ENCODE data around the gene P3H1. TPM values are rescaled to one million over a fixed set of nuclear protein-coding genes. Genes with fewer than 3 reads are reported as not detected.
"Not testable (repeated sequence)": the region's sequence is repeated elsewhere in the genome, so short reads cannot be mapped to it uniquely, and the experiment has no call there.

The P3H1 gene
- total RNA-seq, 1 donor from 2014 or later: 41.9 TPM

GRCh38 chr1:42773420-42773819 lies 6.6 kb upstream of the P3H1 start:
- no peak for DNase-seq (ENCODE audit: low spot score)

GRCh38 chr1:42769811-42770210 lies 3.0 kb upstream of the P3H1 start:
- no peak for DNase-seq (ENCODE audit: low spot score)

- DNase-seq (ENCODE audit: low spot score): no peak
These were observed 1.3 kb upstream of the P3H1 start for GRCh38 chr1:42768172-42768571.

GRCh38 chr1:42767510-42768000 lies 727 bp upstream of the P3H1 start:
- DNase-seq (ENCODE audit: low spot score): no peak

- DNase-seq (ENCODE audit: low spot score): peak; percentile 20
These were observed 742 bp downstream of the P3H1 start for GRCh38 chr1:42765832-42766740.

GRCh38 chr1:42765269-42765668 lies 1.6 kb downstream of the P3H1 start:
- no peak for DNase-seq (ENCODE audit: low spot score)

- DNase-seq (ENCODE audit: low spot score): no peak
These were observed 4.6 kb downstream of the P3H1 start for GRCh38 chr1:42762269-42762668.

- no peak for DNase-seq (ENCODE audit: low spot score)
These were observed 5.3 kb downstream of the P3H1 start for GRCh38 chr1:42761567-42761966.

- no peak for DNase-seq (ENCODE audit: low spot score)
These were observed 7.7 kb downstream of the P3H1 start for GRCh38 chr1:42759114-42759513.

- no peak for DNase-seq (ENCODE audit: low spot score)
These were observed 8.2 kb downstream of the P3H1 start for GRCh38 chr1:42758641-42759040.

GRCh38 chr1:42757892-42758275 lies 8.9 kb downstream of the P3H1 start:
- DNase-seq (ENCODE audit: low spot score): no peak

GRCh38 chr1:42756956-42757891 lies 9.6 kb downstream of the P3H1 start:
- DNase-seq (ENCODE audit: low spot score): no peak

- DNase-seq (ENCODE audit: low spot score): no peak
These were observed 13.8 kb downstream of the P3H1 start for GRCh38 chr1:42753070-42753469.

- DNase-seq (ENCODE audit: low spot score): no peak
These were observed 14.5 kb downstream of the P3H1 start for GRCh38 chr1:42752284-42752683.

GRCh38 chr1:42751511-42752070 lies 15.2 kb downstream of the P3H1 start:
- not testable (repeated sequence) for DNase-seq (ENCODE audit: low spot score)

- no peak for DNase-seq (ENCODE audit: low spot score)
These were observed 16.8 kb downstream of the P3H1 start for GRCh38 chr1:42750041-42750440.

- DNase-seq (ENCODE audit: low spot score): no peak
These were observed 18.1 kb downstream of the P3H1 start for GRCh38 chr1:42748461-42749410.

GRCh38 chr1:42748021-42748420 lies 18.8 kb downstream of the P3H1 start:
- DNase-seq (ENCODE audit: low spot score): no peak

- peak; percentile 30 for DNase-seq (ENCODE audit: low spot score)
These were observed 19.7 kb downstream of the P3H1 start for GRCh38 chr1:42747125-42747524.

- DNase-seq (ENCODE audit: low spot score): no peak
These were observed 20.3 kb downstream of the P3H1 start for GRCh38 chr1:42746436-42747105.

Data from mucosa of gallbladder (tissue), 1 donor.